GM19372 (cell line): ENCODE measurements around the gene TBC1D16.

Experiments used
- ATAC-seq: cut with Tn5 transposase; IDR thresholded peaks from one replicate; pipeline ENCODE4 v1.9.1; 2021; ENCODE audit warnings: mild to moderate bottlenecking, low read depth, moderate library complexity; ENCODE audit not compliant: unreplicated experiment

The TBC1D16 gene

GRCh38 chr17:79930877-79931816, 104.5 kb downstream of the TBC1D16 start:
- ATAC-seq, result no peak

GRCh38 chr17:79930062-79930876, 105.4 kb downstream of the TBC1D16 start:
- ATAC-seq, result no peak

- no peak for ATAC-seq
Measured at GRCh38 chr17:79929257-79930061, 106.2 kb downstream of the TBC1D16 start.

GRCh38 chr17:79928502-79929256, 107.0 kb downstream of the TBC1D16 start:
- no peak for ATAC-seq

GRCh38 chr17:79927688-79928501, 107.8 kb downstream of the TBC1D16 start:
- ATAC-seq, result no peak

GRCh38 chr17:79927136-79927661, 108.5 kb downstream of the TBC1D16 start:
- no peak for ATAC-seq

- no peak for ATAC-seq
Measured at GRCh38 chr17:79926605-79927135, 109.0 kb downstream of the TBC1D16 start.

GRCh38 chr17:79926142-79926604, 109.5 kb downstream of the TBC1D16 start:
- ATAC-seq, result no peak

GRCh38 chr17:79925242-79925957, 110.3 kb downstream of the TBC1D16 start:
- ATAC-seq, result no peak

GRCh38 chr17:79924639-79924976, 111.1 kb downstream of the TBC1D16 start:
- ATAC-seq, result no peak

GRCh38 chr17:79923974-79924638, 111.6 kb downstream of the TBC1D16 start:
- no peak for ATAC-seq

GRCh38 chr17:79922798-79923197, 112.9 kb downstream of the TBC1D16 start:
- no peak for ATAC-seq

- no peak for ATAC-seq
Measured at GRCh38 chr17:79922116-79922601, 113.5 kb downstream of the TBC1D16 start.

- ATAC-seq, result no peak
Measured at GRCh38 chr17:79921411-79922115, 114.1 kb downstream of the TBC1D16 start.

GRCh38 chr17:79920751-79921410, 114.8 kb downstream of the TBC1D16 start:
- ATAC-seq, result no peak
